HG02678 (cell line): Measurements from ENCODE around the gene VWA8.

ENCODE experiments used
- ATAC-seq: cut with Tn5 transposase; IDR thresholded peaks from one replicate; pipeline ENCODE4 v1.9.1; 2021; ENCODE audit warnings: mild to moderate bottlenecking, moderate library complexity; ENCODE audit not compliant: unreplicated experiment

VWA8 gene

DNA sequence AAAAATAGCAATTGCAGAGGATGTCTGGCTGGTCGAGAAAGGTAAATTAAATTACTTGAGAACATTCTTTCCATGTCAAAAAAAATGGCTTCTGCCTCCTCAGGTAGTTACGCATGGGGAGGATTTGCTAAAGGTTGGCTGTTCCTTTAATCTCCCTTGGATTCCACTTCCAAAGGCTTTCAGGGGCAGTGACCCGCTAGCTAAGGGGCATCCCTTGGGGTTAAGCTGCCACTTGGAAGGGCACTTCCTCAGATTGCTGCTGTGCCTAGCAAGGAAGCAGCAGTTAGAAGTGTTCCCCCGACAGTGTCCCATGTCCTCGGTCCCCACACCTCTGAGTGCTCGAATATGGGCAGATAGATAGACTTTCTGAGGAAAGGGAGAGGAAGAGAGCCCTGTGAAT lies 395.1 kb downstream of the VWA8 start:
- ATAC-seq: no peak

- ATAC-seq: no peak
Measured at GRCh38 chr13:41565216-41565615, 395.7 kb downstream of the VWA8 start.

GRCh38 chr13:41563984-41564365 lies 396.9 kb downstream of the VWA8 start:
- ATAC-seq: no peak

GRCh38 chr13:41563341-41563983 lies 397.4 kb downstream of the VWA8 start:
- no peak for ATAC-seq

DNA sequence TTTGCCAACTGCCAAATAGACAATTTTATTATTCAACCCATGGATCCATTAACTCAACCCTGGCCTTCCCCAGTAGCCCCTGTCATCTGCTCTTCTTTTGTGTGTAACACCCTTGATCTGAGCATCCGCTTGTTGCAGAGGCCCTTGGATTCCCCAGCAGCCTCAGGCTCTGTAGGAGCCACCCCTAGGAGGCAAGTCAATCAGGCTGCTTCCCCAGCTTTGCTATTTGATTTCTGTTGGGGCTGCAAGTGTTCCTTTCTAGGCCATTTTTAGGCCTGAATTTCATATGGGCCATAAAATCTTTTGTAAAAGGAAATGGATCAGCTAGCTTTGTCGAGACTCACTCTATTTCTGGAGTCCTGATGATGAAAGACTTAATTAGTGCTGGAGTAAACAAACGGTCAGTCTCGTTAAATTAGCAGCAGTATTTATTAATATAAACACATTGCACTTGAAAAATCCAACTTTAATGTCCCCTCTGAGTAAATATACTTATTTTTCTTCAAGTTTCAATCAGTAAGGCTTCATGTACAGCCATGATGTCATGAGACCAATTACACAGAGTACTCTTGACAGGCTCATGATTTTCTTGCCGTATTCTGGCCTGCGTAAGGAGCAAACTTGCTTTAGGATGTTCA lies 398.2 kb downstream of the VWA8 start:
- ATAC-seq: no peak

- no peak for ATAC-seq
Measured at GRCh38 chr13:41562083-41562482, 398.8 kb downstream of the VWA8 start.

GRCh38 chr13:41561170-41561569 lies 399.7 kb downstream of the VWA8 start:
- ATAC-seq: no peak

- no peak for ATAC-seq
Measured at GRCh38 chr13:41558781-41559560, 401.9 kb downstream of the VWA8 start.

GRCh38 chr13:41557719-41558118 lies 403.2 kb downstream of the VWA8 start:
- ATAC-seq: no peak

DNA sequence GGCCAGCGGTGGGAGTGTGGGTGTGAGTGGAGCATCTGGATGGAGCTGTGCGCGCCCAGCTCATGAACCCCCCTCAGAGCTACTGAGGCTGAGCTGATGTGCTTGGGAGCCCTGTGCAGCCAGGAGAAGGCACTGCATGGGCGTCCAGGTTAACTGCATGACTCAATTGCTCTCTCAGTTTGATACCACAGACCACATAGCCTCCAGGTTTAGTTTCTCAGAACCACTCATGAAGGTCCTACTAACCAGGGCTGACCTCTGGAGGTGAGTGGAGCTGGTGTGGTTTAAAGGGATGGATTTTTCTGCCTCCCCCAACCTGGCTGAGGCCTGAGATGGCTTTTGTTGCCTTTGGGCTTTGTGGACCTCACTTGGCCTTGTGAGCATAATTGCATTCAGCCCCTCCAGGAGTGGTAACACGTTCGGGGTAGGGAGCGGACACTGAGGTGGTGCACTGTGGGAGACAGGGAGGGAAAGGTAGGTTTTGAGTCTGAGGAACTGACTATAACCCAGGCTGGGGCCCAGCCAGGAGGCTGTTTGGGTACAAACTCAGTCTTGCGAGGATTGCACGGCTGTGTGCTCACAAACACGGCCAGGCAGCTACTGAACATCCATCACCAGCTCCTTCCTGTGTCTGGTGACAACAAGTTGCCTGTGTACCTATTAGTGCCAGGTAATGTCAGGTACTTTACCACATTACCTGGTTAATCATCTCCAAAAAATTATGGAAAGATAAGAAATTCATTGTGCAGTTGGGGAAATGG lies 406.1 kb downstream of the VWA8 start:
- peak; percentile 92 for ATAC-seq

DNA sequence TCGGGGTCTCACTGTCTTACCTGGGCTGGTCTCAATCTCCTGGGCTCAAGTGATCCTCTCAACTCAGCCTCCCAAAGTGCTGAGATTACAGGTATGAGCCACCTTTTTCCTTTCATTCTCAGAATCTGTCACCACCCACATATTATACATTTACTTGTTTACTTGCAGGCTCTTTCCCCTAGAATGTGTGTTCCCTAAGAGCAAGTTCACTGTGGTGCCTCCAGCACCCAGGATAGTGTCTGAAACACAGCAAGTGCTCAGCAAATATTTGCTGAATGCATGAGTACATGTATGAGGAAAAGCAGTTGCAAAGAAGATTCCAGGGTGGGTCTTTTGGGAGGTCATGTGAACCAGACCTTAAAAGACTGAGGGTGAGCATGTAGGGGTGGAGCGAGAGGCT lies 406.7 kb downstream of the VWA8 start:
- ATAC-seq: peak; percentile 15

GRCh38 chr13:41552031-41552430 lies 408.9 kb downstream of the VWA8 start:
- ATAC-seq: no peak

- ATAC-seq: no peak
Measured at GRCh38 chr13:41550276-41550675, 410.6 kb downstream of the VWA8 start.

DNA sequence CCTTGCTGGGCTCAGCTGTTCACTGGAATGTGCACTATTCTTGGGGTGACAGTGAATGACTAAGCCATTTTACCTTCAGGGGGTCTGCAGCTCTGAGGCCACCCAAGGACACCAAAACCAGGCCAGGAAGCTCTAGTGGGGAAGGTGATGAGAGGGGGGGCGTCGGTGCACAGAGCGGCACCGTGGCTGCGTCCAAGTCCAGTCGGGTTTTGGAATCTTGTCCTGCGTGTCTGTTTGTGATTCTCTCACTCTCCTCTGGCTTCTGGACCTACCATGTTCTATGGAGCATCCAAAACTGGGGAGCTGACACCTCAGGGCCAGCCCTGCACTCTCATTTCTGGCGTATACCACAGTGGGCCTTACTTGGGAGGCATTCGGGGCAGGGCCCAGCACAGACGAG lies 411.4 kb downstream of the VWA8 start:
- ATAC-seq: no peak

GRCh38 chr13:41548910-41549309 lies 412.0 kb downstream of the VWA8 start:
- no peak for ATAC-seq

DNA sequence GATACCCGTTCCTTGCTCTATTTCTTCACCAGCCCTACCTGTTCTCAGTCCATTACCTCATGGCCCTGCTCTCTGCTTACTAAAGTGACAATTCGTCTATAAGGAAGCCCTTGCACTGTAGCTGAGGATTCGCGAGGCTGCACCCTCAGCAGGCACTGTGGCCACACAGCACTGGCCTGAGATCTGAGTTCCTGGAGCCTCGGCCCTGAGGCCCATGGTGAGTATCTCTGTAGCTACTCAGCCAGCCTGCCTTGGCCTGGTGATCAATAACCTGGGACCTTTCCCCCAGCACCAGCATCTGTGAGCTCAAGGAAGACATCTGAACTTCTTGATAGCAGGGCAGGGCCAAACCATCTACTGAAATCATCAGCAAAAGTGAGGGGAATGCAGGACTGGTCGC lies 412.9 kb downstream of the VWA8 start:
- ATAC-seq: no peak

DNA sequence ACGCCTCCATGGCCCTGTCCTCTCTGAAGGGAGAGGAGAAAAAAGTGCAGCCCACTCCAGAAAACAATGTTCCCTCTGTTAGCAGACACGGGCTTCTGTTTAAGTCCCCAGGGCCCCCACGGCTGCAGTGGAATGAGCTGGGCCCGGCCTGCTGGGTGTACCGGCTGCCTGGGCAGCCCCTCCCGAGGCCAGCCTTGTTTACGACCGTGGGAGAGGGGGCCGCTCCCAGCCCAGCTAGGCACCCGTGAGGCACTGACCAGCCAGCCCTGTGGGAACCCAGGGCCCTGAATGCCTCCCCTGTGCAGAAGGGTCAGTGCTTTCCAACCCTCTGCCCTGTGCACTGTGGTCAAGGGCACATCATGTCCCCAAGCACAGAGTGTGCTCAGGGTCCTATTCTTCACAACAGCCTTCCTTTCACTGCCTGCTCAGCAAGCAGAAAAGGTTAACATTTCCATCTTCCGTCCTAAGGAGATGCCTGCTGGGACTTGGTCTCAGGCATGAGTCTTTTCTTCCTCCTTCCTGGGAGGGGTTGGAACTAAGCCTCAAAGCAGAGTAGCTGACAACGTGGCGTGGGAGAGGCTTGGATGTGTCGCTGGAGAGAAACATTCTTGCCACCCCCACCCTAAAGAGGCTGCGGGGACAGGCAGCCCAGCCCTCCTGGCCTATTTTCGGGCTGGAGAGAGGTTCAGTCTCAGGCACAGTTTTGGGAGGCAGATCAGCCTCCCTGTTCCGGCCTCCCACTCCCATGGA lies 413.5 kb downstream of the VWA8 start:
- ATAC-seq: no peak

DNA sequence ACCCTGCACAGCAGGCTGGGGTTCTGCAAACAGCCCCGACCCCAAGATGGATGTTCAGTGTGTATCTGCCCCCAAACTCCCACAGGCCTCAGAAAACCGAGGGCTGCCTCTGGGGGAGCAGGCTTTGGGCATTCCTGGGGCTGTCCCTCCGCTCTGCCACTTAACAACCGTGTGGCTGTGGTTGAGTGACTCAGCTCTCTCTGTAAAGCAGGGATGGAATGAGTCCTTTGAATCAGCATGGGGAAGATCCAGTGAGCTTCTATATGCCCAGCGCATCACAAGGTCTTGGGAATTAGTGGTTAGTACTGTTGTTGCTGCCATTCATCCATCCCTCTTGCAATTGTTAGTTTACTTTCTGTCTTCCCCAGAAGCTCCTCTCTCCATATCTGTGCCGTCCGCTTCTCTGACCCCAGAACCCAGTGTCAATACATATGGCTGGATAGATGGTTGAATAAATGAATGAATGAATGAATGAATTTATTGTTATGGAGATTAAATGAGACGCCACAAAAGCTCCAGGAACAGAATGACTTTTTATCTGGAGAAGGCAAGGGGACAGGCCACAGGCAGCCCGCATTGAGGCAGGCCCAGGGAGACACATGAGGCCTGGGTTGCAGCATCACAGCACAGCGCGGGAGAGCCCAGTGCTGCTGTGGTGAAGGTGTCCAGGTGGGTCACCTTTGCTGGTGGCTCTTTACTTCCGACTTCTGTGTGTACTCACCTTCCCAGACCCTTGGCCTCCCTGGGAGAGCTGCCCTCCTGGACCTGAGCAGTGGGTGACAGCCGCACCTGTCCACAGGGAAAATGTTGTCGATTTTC lies 414.3 kb downstream of the VWA8 start:
- no peak for ATAC-seq

DNA sequence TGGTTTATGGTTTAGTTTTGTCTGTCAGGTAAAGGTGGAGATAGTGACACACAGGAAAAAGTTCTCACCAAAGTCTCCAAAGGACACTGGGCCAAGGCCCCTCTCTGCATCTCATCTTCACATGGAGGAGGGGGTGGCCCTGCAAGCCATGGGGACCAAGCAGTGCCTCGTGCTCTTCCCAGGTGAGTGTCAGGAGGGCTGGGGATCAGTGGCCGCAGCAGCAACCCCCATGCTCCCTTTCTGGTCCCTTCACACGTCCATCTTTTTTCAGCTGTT lies 415.5 kb downstream of the VWA8 start:
- ATAC-seq: no peak

- no peak for ATAC-seq
Measured at GRCh38 chr13:41543664-41544300, 417.1 kb downstream of the VWA8 start.
